B cell (primary cell): ENCODE results near the gene MIGA1. TPM values are rescaled to one million over a fixed set of nuclear protein-coding genes. Genes with fewer than 3 reads are reported as not detected.

Source experiments
- ATAC-seq: fragments of 200-7000 bp; cut with Tn5 transposase; one replicate; pipeline ENCODE4 v1.10.0; 2021; ENCODE audit warnings: low read depth, mild to moderate bottlenecking, moderate number of reproducible peaks, moderate library complexity
- CTCF ChIA-PET: fragments of 350-600 bp; sonication (Branson Sonifier 250); formaldehyde crosslinking; loops from one replicate; lab custom pipeline; 2021; ENCODE audit warnings: antibody characterized with exemption, inconsistent platforms; lab: Charles Lee
- POLR2A ChIA-PET: fragments of 350-600 bp; sonication (Branson Sonifier 250); formaldehyde crosslinking; loops from one replicate; lab custom pipeline; 2021; ENCODE audit warnings: antibody characterized with exemption; lab: Charles Lee
- DNase-seq: peaks from one replicate; pipeline ENCODE4 v3.0.0; 2013
- H2AFZ ChIP-seq: 2 replicates; pipeline ENCODE4 v1.6.1; 2012; ENCODE audit warnings: mild to moderate bottlenecking, low read depth, low read length; ENCODE audit not compliant: insufficient read depth, poor library complexity, severe bottlenecking
- H3K27ac ChIP-seq, 2 donors: 1 replicate in 1 of 2; 2 replicates in 1 of 2; pipeline ENCODE4 v1.5.1; 2012 to 2013; ENCODE audit warnings: low read length in 2 of 2, mild to moderate bottlenecking in 2 of 2, moderate library complexity in 1 of 2
- H3K27me3 ChIP-seq, 4 experiments: fragments of 200-600 bp in 1 of 4; sonication (generic) in 1 of 4; replicated peaks in 1 of 4; 1 replicate in 2 of 4; 2 replicates in 2 of 4; pipeline versions ENCODE4 v1.6.1 to v1.7.0; 2013 to 2016; ENCODE audit warnings: low read length in 3 of 4, mild to moderate bottlenecking in 2 of 4, mixed read lengths in 1 of 4, moderate library complexity in 1 of 4; ENCODE audit not compliant: insufficient read depth in 4 of 4, control insufficient read depth in 3 of 4; ENCODE audit errors: control extremely low read depth in 1 of 4
- H3K36me3 ChIP-seq, 2 experiments: replicated peaks in 1 of 2; 1 replicate in 1 of 2; 2 replicates in 1 of 2; pipeline versions ENCODE4 v1.6.1 to v1.7.1; 2013; ENCODE audit warnings: low read length in 1 of 2; ENCODE audit not compliant: insufficient read depth in 2 of 2, control insufficient read depth in 1 of 2; ENCODE audit errors: control extremely low read depth in 1 of 2, extremely low read depth in 1 of 2
- H3K4me1 ChIP-seq, 2 donors: fragments of 200-600 bp in 1 of 2; sonication (generic) in 1 of 2; 1 replicate in 1 of 2; 2 replicates in 1 of 2; pipeline versions ENCODE4 v1.5.1 to v1.6.1; 2013 to 2017; ENCODE audit warnings: low read length in 2 of 2; ENCODE audit not compliant: control insufficient read depth in 2 of 2, insufficient read depth in 2 of 2
- H3K4me2 ChIP-seq: replicated peaks from 2 replicates; pipeline ENCODE3; 2012; ENCODE audit warnings: mild to moderate bottlenecking, low read depth, low read length; ENCODE audit not compliant: poor library complexity, severe bottlenecking
- H3K4me3 ChIP-seq, 5 experiments: fragments of 200-600 bp in 1 of 5; sonication (generic) in 1 of 5; 1 replicate in 3 of 5; 2 replicates in 2 of 5; pipeline versions ENCODE4 v1.5.1 to v1.7.0; 2011 to 2016; ENCODE audit warnings: low read length in 4 of 5, mild to moderate bottlenecking in 4 of 5, low read depth in 2 of 5, control low read depth in 1 of 5, moderate library complexity in 1 of 5; ENCODE audit not compliant: insufficient read depth in 1 of 5; ENCODE audit errors: control extremely low read depth in 1 of 5, extremely low read depth in 1 of 5
- H3K79me2 ChIP-seq: fragments of 200-600 bp; sonication (generic); one replicate; pipeline ENCODE4 v1.6.0; 2016; ENCODE audit warnings: low read length; ENCODE audit not compliant: control insufficient read depth, insufficient read depth
- H3K9ac ChIP-seq: fragments of 200-600 bp; sonication (generic); 2 replicates; pipeline ENCODE4 v1.6.1; 2017; ENCODE audit warnings: mild to moderate bottlenecking, low read length, moderate library complexity
- H3K9me3 ChIP-seq, 3 donors: one replicate each; pipeline versions ENCODE4 v1.6.1 to v1.7.1; 2013; ENCODE audit warnings: low read length in 2 of 3; ENCODE audit not compliant: control insufficient read depth in 2 of 3, insufficient read depth in 1 of 3; ENCODE audit errors: control extremely low read depth in 1 of 3
- H4K20me1 ChIP-seq: 2 replicates; pipeline ENCODE4 v1.6.0; 2012; ENCODE audit warnings: mild to moderate bottlenecking, low read length; ENCODE audit not compliant: insufficient read depth, control insufficient read depth, poor library complexity, severe bottlenecking
- H3K27ac Mint-ChIP-seq: one replicate; pipeline ENCODE4 v1.8.0; 2021; ENCODE audit warnings: mixed read lengths
- H3K27me3 Mint-ChIP-seq: one replicate; pipeline ENCODE4 v1.8.0; 2021; ENCODE audit warnings: mixed read lengths
- H3K4me1 Mint-ChIP-seq: one replicate; pipeline ENCODE4 v1.8.0; 2021; ENCODE audit warnings: mixed read lengths
- H3K4me3 Mint-ChIP-seq: one replicate; pipeline ENCODE4 v1.8.0; 2021; ENCODE audit warnings: mixed read lengths
- H3K9me3 Mint-ChIP-seq: one replicate; pipeline ENCODE4 v1.8.0; 2022; ENCODE audit warnings: mixed read lengths; ENCODE audit not compliant: insufficient read depth
- EZH2 ChIP-seq: IDR thresholded peaks from 2 replicates; pipeline ENCODE4 v1.6.1; 2012; ENCODE audit warnings: borderline replicate concordance, low read depth, mild to moderate bottlenecking, moderate library complexity, low read length; ENCODE audit not compliant: insufficient read depth, poor library complexity, severe bottlenecking
- WGBS: methylation state at CpG from one replicate; pipeline ENCODE4 v1.1.5; 2013; ENCODE audit warnings: missing lambda C conversion rate; ENCODE audit not compliant: insufficient coverage; 5-methylcytosine and 5-hydroxymethylcytosine counted together
- intact Hi-C: fragments of 100-400 bp; cut with micrococcal nuclease; formaldehyde crosslinking; loops from one replicate; pipeline ENCODE4 v1.10.0; 2022
- polyA plus RNA-seq: library from polyadenylated mRNA; depleted of rRNA; stranded (reverse); fragments of >200 nt; gene quantifications from 2 replicates; pipeline ENCODE4 v1.2.3, GENCODE V29; 2012
- total RNA-seq, 2 donors: library from RNA; stranded (reverse); fragments of 120-200 nt in 1 of 2; gene quantifications; 1 replicate in 1 of 2; 2 replicates in 1 of 2; pipeline versions ENCODE4 v1.2.3 to v1.2.4, GENCODE V29; 2013 to 2022
- TF ChIP-seq, protein P1 (sequence below): fragments of 200-600 bp; IDR thresholded peaks from one replicate; pipeline ENCODE4 v1.8.0; 2022; ENCODE audit warnings: antibody characterized with exemption, mild to moderate bottlenecking

Gene MIGA1
- total and polyA plus RNA-seq, 2 donors (not counting 1 experiment from before 2014, with no cell fraction given) = 5.0 to 18.0 TPM

DNA sequence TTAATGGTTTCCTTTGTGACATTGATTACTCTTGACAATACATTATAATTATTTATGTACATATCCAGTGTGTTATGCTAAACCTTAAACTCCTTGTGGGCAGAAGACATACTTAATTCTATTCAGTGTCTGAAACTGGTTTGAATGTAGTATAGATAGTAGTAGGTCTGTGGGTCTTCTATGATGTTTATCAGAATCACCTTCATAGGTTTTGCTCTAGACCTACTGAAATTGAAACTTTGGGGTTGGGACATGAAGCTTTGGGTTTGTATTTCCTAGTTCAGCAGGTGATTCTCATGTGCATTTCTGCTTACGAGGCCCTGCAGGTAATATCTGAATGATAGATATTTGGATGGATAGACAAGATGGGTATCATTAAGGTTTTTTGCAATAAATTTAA is 48.6 kb downstream of the MIGA1 start:
- DNase-seq (no peak), ATAC-seq (no peak)
- Histone ChIP-seq H3K9me3 (no peaks in the 10 kb centered on the region), H3K4me3 (no peak overlapping the region), H3K36me3 (peaks cover 0 to 38% of the 10 kb centered on the region in 2 experiments), H3K27ac (no peak overlapping the region), H3K79me2 (peaks cover 7% of the 10 kb centered on the region), H3K4me2 (no peak overlapping the region), H3K27me3 (no peaks in the 10 kb centered on the region), H2AFZ (no peak overlapping the region), H4K20me1 (no peaks in the 10 kb centered on the region), H3K4me1 (peaks cover 0 to 4% of the 10 kb centered on the region in 2 donors), H3K9ac (no peak overlapping the region)
- H3K4me1 Mint-ChIP-seq = peaks cover 4% of the 10 kb centered on the region
- no peaks in the 10 kb centered on the region for H3K9me3 Mint-ChIP-seq
- ChIA-PET POLR2A (no interaction called here), CTCF (interaction anchor here (1.0 to 3.2 kb wide), 2 partner anchors 100 to 286 kb away, joined by 3 to 26 read pairs; no protein-coding TSS in a partner anchor)
- H3K27me3 Mint-ChIP-seq = no peaks in the 10 kb centered on the region
- no peak for TF ChIP-seq EZH2
- TF ChIP-seq, protein P1, sequence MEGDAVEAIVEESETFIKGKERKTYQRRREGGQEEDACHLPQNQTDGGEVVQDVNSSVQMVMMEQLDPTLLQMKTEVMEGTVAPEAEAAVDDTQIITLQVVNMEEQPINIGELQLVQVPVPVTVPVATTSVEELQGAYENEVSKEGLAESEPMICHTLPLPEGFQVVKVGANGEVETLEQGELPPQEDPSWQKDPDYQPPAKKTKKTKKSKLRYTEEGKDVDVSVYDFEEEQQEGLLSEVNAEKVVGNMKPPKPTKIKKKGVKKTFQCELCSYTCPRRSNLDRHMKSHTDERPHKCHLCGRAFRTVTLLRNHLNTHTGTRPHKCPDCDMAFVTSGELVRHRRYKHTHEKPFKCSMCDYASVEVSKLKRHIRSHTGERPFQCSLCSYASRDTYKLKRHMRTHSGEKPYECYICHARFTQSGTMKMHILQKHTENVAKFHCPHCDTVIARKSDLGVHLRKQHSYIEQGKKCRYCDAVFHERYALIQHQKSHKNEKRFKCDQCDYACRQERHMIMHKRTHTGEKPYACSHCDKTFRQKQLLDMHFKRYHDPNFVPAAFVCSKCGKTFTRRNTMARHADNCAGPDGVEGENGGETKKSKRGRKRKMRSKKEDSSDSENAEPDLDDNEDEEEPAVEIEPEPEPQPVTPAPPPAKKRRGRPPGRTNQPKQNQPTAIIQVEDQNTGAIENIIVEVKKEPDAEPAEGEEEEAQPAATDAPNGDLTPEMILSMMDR = no peak
- no peak overlapping the region for H3K27ac Mint-ChIP-seq
- no CpG with 5 or more reads among the region's 1 CpG for WGBS
- H3K4me3 Mint-ChIP-seq = no peak overlapping the region
- intact Hi-C loops = no loop called here

DNA sequence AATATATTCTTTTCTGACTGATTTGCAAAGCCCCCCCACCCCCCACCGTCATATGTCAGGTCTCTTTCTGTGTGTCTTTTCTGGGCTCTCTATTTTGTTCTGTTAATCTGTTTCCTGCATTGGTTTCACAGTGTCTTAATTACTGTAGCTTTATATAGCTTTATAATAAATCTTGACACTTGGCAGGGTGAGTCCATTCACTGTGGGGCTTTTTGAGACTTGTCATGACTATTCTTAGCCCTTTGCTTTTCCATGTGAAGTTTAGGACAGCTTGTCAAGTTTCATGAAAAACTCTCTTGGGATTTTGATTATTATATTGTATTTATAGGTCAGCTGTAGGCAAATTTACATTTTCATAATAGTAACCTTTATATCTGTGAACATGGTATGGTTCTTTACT is 50.4 kb downstream of the MIGA1 start:
- TF ChIP-seq EZH2 = no peak
- TF ChIP-seq, protein P1 = no peak
- Histone ChIP-seq H3K9me3 (no peaks in the 10 kb centered on the region), H3K4me3 (no peak overlapping the region), H3K4me2 (no peak overlapping the region), H2AFZ (no peak overlapping the region), H4K20me1 (no peaks in the 10 kb centered on the region), H3K36me3 (peaks cover 0 to 49% of the 10 kb centered on the region in 2 experiments), H3K4me1 (peaks cover 0 to 4% of the 10 kb centered on the region in 2 donors), H3K9ac (no peak overlapping the region), H3K27me3 (no peaks in the 10 kb centered on the region), H3K79me2 (peaks cover 7% of the 10 kb centered on the region), H3K27ac (no peak overlapping the region)
- no peak for DNase-seq
- POLR2A ChIA-PET = no interaction called here
- no CpG with 5 or more reads among the region's 1 CpG for WGBS
- Mint-ChIP-seq H3K4me1 (peaks cover 4% of the 10 kb centered on the region), H3K27me3 (no peaks in the 10 kb centered on the region), H3K9me3 (no peaks in the 10 kb centered on the region), H3K4me3 (no peak overlapping the region), H3K27ac (no peak overlapping the region)
- no peak for ATAC-seq
- CTCF ChIA-PET = no interaction called here
- intact Hi-C loops = no loop called here
